ENCODE results near the gene ST6GALNAC4.

The ST6GALNAC4 gene

DNA sequence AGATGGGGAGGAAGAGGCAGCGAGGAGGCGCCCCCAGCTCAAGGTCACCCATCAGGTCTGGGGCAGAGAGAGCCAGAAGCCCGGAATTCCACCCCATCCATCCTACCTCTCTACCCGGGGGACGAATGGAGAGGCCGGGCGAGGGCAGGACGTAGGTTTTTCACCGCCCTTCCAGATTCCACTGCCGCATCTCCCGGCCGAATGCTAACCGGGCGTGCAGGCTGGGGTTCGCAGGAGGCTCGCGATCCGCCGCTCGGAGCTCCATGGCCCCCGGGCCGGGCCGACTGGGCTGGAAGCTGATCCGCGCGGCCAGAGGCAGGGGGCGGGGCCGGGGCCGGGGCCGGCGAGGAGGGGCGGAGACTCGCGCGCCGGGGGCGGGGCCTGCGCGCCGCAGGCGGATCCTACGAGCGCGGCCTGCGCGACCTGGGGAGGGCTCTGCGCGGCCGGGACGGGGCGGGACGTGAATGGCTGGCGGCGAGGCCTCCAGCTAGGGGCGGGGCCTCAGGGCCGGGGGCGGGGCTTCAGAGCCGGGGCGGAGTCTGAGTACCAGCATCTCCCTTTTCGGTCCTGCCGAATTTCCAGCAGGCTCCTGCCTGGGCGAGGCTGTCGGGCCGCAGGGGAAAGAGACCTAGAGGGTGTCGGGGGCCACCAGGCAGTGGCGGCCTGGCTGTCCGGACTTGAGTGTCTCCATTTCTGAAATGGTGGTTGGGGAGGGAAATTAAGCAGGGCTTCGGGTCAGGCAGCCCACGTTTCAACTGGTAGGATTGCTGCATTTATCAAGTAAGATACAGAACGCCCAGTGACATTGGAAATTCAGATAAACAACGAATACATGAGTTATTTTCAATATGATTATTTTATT lies at the start of gene ST6GALNAC4:
Gene ST6GALNAC4 (minus strand): TSS at position 322 of the 862 bp plus-strand sequence. CDS start 622 bp downstream, outside the sequence.
- DNase-seq (ENCODE audit: insufficient read length, low spot score) (peak; percentile 98), FAIRE-seq (no peak)
- no peak for TF ChIP-seq CTCF (IDR thresholded peaks at IDR 0.05; ENCODE audit: insufficient read depth, missing control alignments)

DNA sequence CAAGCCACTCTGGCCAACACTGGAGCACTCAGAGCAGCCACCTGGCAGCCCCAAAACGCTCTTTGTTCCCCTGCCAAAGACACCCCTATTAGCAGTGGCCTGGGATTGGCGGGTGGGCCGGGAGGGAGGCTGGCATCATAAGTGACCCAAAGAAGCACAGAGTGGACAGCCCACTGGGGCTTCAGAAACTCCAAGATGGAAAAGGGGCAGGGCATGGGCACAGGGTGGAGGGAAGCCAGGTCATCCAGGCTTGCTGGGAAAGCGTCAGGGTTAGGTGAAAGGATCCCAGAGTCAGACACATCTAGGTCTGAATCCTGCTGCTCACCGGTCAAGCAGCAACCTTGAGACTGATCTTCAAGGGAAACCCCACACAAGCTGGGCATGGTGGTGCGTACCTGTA lies 49.1 kb upstream of the ST6GALNAC4 start:
- no peak for TF ChIP-seq CTCF (IDR thresholded peaks at IDR 0.05; ENCODE audit: insufficient read depth, missing control alignments)
- DNase-seq (ENCODE audit: insufficient read length, low spot score) (no peak), FAIRE-seq (no peak)

DNA sequence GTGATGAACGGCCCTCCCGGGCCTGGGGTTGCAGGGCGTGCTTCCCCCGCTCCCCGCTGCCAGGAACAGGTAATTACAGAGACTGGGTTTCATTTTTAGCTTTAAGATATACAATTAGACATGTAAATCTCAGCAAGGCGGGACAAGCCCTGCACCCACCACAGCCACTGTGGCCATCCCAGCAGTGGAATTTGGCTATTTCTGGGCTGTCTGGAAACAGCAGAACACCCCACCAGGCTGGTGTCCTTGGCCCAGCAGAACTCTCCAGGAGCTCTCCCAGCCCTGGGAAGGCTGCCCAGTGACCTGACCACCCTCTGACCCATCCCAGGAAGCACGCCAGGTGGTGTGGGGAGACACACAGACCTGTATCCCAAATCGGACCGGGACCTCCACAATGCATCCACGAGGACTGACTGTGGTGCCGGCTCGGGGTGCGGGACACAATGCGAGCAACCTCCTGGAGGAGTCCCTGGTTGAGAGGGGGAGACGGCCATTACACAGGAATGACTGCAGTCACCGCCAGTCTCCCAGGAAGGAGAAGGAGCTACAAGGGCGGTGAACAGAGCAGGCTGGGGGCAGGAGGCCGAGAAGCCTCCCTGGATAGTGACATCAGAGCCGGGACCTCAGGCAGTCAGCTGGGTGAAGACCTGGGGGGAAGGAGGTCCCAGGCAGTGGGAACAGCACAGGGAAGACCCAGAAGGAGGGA lies 46.7 kb upstream of the ST6GALNAC4 start:
- no peak for TF ChIP-seq CTCF (IDR thresholded peaks at IDR 0.05; ENCODE audit: insufficient read depth, missing control alignments)
- FAIRE-seq (no peak), DNase-seq (ENCODE audit: insufficient read length, low spot score) (no peak)

- no peak for TF ChIP-seq CTCF (IDR thresholded peaks at IDR 0.05; ENCODE audit: insufficient read depth, missing control alignments)
- FAIRE-seq = no peak
- DNase-seq (ENCODE audit: insufficient read length, low spot score) = no peak
Measured at GRCh38 chr9:127963041-127963358, 46.2 kb upstream of the ST6GALNAC4 start.

DNA sequence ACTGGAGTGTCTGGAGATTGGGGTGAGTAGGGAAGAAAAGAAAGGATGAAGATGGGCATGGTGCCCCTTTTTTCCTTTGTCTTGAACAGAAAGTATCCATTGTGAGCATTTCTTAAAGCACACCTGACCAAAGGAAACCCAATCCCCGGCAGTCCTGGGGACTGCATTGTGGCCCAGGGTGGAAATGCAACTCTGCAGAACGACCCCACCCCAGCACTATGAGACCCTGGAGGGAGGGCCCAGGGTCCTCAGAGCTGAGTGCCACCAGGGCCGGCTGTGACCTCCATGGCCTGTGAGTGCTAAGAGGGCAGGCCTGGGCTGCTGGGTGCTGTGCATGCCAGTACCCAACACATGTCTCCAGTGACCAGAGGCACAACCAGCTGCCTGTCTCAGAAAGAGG lies 45.4 kb upstream of the ST6GALNAC4 start:
- TF ChIP-seq CTCF (IDR thresholded peaks at IDR 0.05; ENCODE audit: insufficient read depth, missing control alignments) = no peak
- FAIRE-seq (no peak), DNase-seq (ENCODE audit: insufficient read length, low spot score) (no peak)

DNA sequence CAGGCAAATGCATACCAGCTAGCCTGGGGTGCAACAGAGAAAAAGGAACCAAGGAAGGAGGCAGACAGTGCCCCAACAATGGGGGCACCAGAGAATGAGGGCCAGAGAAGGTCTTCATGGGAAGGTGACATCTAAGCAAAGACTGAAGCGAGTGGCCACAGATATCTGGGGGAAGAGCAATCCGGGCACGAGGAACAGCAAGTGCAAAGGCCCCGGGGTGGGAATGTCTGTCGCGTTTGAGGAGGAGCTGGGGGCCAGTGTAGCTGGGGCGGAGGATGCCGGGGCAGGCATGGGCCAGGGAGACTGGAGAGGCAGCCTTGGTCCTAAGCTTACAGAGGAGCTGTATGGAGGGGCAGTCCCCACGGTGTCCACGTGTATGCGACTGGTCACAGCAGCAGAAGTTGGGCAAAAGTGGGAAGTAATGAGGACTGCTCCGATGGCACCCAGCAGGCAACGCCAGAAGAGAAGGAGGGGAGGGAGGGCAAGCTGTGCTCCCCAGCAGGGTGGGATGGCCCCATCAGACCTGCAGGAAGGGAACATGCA lies 44.8 kb upstream of the ST6GALNAC4 start:
- no peak for DNase-seq (ENCODE audit: insufficient read length, low spot score)
- no peak for FAIRE-seq
- TF ChIP-seq CTCF (IDR thresholded peaks at IDR 0.05; ENCODE audit: insufficient read depth, missing control alignments) = no peak

DNA sequence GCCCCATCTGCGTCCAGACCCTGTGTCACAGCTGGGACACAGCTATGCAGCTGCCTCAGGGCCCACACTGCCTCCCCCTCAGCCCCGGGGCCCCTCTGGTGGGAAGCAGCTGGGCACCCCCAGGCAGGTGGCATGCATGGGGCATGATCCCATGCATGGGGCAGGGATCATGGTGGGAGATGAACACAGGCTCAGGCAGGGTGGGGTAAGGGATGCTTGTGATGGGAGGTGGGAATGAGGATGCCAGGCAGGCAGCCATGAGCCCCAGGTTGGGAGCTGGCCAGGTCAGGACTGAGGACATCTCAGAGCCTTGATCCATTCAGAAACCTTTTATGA lies 44.3 kb upstream of the ST6GALNAC4 start:
- TF ChIP-seq CTCF (IDR thresholded peaks at IDR 0.05; ENCODE audit: insufficient read depth, missing control alignments) = no peak
- no peak for FAIRE-seq
- DNase-seq (ENCODE audit: insufficient read length, low spot score) = no peak

All from D721Med (cell line).